HPDE6-E6E7 (cell line): ENCODE results near the gene CMTM8.

Source experiments
- DNase-seq: peaks from one replicate; pipeline ENCODE4 v3.0.0; 2011; ENCODE audit warnings: missing footprints; ENCODE audit errors: extremely low spot score

Gene CMTM8

GRCh38 chr3:32278714-32279113, 40.2 kb downstream of the CMTM8 start:
- DNase-seq, result no peak

DNA sequence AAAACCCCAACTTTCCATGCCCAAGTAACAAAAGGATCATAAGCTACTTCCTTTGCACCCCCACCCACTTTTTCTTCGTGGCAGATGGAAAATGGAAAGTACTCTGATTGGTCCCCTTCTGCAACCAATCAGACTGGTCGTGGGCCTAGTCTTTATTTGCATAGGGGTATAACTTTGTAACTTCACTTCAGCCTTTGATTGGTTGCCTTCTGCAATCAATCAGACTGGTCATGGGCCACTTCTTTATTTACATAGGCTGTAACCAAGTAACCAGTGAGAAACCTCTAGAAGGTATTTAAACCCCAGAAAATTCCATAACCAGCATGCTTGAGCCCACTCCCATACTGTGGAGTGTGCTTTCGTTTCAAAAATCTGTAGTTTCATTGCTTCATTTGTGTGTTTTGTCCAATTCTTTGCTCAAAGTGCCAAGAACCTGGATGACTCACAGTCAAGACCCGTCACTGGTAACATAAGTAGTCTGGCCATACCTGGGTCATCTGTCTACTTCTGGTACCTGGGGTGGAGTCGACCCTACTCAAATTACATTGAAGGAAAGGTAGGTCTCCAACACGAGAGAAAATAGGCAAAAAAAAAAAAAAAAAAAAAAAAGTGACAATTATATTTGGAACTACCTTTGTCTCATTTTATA, 41.9 kb downstream of the CMTM8 start:
- no peak for DNase-seq

DNA sequence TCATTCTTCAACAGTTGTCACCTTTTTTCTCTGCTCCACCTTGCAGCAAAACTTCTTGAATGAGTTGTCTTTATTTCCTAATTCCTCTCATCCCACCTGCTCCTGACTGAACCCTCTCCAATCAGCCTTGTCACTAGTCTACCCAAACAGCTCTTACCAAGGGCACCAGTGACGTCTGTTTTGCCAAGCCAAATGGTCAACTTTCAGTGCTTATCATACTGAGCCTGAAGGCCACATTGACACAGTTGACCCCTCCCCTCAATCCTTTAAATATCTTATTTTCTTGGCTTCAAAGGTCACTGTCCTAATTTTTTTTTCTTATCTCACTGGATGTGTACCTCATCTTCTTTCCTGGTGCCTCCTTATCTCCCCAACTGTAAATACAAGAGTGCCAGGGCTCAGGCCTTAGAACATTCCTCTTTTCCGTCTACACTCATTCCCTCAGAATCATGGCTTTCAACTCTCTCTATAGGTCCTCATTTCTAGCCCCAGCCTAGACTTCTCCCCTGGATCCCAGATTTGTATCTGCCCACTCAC, 43.2 kb downstream of the CMTM8 start:
- no peak for DNase-seq

DNA sequence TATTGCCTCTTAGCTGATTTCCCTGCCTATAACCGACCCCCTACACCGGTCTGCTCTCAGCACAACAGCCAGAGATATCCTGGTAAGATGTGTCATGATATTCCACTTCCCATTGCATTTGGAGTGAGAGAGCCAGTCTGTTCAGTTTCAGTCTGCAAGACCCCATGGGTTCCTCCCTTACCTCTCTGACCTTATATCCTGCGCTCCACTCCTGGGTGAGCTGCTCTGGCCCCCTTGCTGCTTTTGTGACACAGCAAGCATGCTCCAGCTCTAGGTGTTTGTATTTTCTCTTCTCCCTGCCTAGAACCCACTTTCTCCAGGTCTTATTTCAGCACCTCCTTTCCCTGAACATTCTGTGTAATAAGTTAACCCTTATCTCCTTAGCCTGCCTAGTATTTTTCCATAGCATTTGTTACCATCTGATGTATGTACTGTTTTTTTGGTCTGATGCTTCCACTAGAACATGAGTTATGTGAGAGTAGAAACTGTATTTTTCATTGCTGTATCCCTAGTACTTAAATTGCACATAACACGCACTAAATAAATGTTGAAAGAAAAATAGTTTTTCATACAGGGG, 44.2 kb downstream of the CMTM8 start:
- DNase-seq, result no peak

- DNase-seq, result no peak
Observed at GRCh38 chr3:32283304-32283703, 44.8 kb downstream of the CMTM8 start.

DNA sequence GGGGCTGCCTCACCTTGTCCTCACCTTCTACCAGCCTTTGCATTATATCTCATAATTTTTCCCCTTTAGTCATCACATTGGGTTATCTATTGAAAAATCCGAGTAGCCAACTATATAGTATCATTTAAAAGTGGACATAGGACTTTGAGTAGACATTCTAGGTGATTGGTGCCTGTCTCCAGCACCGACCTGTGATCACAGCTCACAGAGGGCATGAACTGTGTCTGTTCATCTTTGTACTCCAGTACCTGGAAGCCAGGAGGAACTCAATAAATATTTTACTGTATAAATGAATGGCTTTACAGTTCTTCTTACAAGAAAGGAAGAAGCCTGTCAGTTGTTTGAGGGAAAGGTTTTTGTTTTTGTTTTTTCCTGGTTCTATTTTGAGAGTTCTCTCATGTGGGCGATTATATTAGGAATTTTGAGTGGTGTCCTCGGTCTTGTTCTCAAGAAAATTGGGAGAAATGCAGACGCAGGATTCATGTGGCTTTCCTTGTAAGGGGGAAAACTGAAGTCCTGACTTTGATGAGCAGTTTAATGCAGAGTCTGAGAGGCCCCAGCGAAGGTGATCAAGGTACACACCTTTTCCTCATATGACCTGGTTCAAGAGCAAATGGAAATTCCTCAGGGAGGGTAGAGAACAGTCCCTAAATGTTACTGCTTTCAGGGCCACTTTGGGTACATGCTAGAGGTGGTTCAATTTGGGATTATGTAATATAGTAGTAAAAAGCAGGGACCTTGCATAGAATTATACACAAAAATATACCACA, 46.1 kb downstream of the CMTM8 start:
- no peak for DNase-seq

DNA sequence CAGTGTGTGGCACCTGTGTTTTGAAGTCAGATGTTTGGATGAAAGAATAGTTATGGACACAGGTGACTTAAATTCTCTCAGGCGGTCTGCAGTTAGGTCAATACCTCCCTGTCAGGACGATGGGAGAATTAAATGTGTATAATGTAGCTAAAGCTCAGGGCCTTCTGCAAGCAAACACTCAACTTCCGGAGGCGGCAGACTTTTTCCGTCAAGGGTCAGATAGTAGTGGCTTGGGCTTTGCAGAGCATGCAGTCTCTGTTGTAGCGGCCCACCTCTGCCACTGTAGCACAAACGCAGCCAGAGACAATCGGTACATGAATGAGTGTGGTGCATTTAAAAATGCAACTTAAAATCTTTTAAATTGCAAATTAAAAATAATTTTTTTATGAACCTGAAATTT, 47.4 kb downstream of the CMTM8 start:
- DNase-seq, result no peak

- DNase-seq, result no peak
Observed at GRCh38 chr3:32288819-32289218, 50.3 kb downstream of the CMTM8 start.

DNA sequence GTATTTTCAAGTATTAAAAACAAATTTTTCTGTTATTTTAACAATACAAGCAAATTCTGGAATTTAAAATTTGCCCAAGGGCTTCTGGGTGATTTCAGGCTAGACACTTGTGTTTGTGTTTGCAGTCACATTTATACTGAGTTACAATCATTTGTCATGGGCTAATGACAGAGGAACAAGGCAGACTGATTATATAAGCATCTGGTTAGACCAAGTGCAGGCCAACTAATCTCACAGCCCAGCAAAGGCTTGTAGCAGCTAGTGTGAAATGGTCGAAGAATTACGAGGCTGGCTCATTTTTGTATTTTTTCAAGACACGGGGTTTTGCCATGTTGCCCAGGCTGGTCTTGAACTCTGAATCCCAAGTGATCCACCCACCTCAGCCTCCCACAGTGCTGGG, 52.1 kb downstream of the CMTM8 start:
- DNase-seq, result no peak

GRCh38 chr3:32292085-32292796, 53.8 kb downstream of the CMTM8 start:
- DNase-seq, result no peak

DNA sequence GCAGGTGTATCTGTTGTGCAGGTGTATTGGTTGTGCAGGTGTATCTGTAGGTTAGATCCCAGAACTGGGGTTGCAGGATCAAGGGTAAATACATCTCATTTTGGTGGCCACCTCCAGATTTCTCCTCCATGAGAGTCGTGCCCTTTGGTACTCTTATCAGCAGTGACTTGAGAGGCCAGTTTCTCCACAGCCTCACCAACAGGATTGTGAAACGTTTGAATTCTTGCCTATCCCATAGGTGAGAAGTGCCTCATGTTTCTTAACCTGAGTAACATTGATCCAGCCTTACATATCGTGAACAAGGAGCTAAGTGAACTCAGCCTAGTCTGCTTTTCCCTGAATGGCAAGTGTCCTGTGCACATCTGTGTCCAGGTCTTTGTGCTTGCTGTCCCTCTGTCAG, 55.4 kb downstream of the CMTM8 start:
- no peak for DNase-seq

- peak; percentile 25 for DNase-seq
Observed at GRCh38 chr3:32296251-32297204, 58.0 kb downstream of the CMTM8 start.

DNA sequence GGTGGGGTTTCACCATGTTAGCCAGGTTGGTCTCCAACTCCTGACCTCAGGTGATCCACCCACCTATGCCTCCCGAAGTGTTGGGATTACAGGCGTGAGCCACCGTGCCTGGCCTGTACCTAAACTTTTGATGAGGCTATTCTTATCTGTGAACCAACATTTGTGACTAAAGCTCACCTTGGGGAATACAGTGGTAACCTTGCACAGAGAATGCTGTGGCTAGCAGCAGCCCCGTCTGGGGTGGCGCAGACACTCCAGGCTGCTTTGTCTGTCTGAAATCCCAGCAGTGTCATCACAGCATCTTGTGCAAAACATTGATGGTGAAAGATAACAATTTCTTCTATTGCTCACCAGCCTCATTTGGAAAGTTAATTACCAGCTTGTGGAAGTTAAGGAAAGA, 58.9 kb downstream of the CMTM8 start:
- no peak for DNase-seq

- no peak for DNase-seq
Observed at GRCh38 chr3:32301426-32301825, 62.9 kb downstream of the CMTM8 start.

DNA sequence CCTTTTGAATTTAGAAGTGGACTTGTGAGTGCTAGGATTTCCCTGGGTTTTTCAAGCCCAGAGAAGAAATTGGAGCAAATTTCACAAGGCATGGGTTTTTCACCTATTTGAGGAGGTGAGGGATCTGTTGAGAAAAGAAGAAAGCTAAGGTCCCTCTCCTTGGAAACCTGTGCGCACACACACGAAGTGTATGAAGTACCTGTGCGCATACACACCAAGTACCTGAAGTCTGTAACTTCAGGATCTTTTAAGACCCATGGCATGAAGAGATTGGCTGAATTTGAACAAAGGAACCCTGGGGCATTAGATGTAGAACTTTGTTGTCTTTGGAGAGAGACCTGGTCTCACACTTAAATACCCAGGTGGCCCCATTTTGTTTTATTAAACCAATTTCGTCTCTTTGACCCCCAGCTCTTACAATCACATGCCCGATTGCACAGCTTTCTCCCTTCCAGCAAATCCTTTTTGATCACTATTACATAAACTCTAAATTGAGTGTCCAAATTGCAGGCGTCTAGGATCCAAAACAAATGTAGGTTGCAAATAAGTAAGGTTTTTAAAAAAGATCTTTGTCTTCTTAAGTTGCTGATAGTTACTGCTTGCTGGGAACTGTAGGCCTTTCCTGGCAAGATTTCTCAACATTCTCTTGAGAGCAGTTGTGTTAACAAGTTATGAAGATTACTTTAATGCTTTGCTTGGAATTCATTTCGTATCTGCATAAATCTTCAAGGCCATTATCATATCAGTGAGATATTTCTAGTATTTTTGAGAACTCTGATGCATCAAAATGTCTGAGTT, 64.3 kb downstream of the CMTM8 start:
- DNase-seq, result no peak

DNA sequence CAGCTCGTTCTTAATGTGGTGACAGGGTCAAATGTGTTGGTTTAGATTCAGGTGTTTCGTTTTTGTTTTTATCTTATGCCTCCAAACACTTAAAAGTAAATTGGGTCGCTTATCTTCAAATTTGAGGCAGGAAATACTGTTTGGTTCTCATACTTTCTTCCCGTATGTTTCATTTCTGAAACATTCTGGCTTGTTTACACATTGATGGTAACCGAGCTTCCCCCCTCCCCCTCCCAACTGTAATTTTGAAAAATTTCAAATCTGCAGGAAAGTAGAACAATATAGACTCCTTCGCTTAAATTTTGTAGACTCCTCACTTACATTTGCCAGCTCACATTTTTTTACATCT, 64.9 kb downstream of the CMTM8 start:
- DNase-seq, result no peak

DNA sequence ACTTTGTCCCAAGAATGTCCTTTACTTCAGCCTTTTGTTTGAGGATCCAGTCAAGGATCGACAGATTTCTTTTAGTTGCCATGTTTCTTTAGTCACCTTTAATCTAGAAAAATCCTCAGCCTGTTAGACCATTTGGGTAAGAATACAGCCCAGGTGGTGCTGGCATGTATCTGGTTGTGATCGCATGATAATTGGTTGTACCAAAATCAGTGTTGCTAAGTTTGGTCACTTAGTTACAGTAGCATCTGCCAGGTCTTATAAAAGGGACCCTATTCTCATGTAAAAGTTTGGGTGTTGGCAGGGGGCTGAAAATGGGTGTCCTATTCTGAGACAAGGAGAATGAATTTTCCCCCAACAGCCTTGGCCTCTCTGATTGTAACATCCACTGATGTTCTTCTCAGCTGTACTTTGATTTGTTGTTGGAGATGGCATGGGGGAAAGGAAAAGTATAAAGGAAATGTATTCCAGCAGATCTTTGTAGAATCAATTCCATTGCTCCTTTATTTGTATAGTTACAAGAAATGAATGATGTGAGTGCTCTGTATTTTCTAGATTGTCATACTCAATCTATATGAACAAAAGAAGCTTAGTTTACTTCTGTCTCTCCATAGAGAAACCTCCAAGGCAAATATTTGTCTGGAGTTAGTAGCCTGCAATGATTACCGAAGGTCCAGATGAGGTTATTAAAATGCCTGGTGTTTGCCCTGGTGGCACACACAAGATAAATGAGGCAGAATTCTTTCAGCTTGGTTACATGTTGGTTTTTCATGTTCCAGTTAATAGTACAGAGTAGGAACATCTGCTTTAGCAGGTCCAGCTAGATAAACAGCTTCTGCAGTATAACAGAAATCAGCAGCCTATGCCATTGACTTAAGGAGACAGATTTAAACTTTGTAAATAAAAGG, 65.7 kb downstream of the CMTM8 start:
- DNase-seq, result no peak

DNA sequence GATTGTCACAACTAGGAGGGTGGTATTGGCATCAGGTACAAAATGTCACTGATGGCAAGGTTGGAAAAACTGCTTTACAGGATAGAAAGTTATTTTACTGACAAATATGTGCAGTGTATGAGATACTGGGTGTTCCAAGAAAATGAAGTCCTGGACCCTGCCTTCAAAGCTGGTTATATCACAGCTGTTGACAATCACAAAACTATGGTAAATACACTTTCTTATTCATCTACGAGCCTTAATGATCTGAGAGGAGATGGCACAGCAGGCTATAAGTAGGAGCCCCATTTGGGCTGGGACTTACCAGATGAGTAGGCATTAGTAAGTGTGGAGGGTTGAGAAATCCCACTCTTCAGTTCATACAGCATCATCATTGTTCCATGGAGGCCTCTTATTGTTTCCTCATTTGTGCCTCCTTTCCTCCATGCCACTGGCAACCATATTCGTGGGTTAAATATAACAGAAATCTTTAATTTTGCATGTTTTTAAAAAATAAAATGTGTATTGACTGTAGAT, 66.9 kb downstream of the CMTM8 start:
- no peak for DNase-seq

- no peak for DNase-seq
Observed at GRCh38 chr3:32306072-32306471, 67.6 kb downstream of the CMTM8 start.
